WTC11 (cell line): Measurements from ENCODE around the gene PTPRO. TPM values are rescaled to one million over a fixed set of nuclear protein-coding genes. Genes with fewer than 3 reads are reported as not detected.

Experiments used
- ATAC-seq: fragments of 200-7000 bp; cut with Tn5 transposase; 2 replicates; pipeline ENCODE4 v1.10.0; 2021; ENCODE audit warnings: mild to moderate bottlenecking, moderate library complexity
- CTCF ChIA-PET: fragments of 300-600 bp; sonication (Branson Sonifier 250); formaldehyde crosslinking; loops from one replicate; lab custom pipeline; 2021; ENCODE audit warnings: antibody characterized with exemption; lab: Charles Lee
- POLR2A ChIA-PET: fragments of 350-600 bp; sonication (Branson Sonifier 250); formaldehyde crosslinking; loops from one replicate; lab custom pipeline; 2021; ENCODE audit warnings: antibody characterized with exemption; lab: Charles Lee
- DNase-seq: peaks from one replicate; pipeline ENCODE4 v3.0.0; 2021; ENCODE audit warnings: low spot score
- H3K27ac Mint-ChIP-seq: 2 replicates; pipeline ENCODE4 v1.8.0; 2021; ENCODE audit warnings: mixed read lengths
- H3K27me3 Mint-ChIP-seq: 2 replicates; pipeline ENCODE4 v1.8.0; 2021; ENCODE audit warnings: low read depth, mild to moderate bottlenecking, moderate library complexity, mixed read lengths
- H3K36me3 Mint-ChIP-seq: 2 replicates; pipeline ENCODE4 v1.8.0; 2021; ENCODE audit warnings: mixed read lengths
- H3K4me1 Mint-ChIP-seq: 2 replicates; pipeline ENCODE4 v1.8.0; 2022; ENCODE audit warnings: mixed read lengths
- H3K4me3 Mint-ChIP-seq: 2 replicates; pipeline ENCODE4 v1.8.0; 2021; ENCODE audit warnings: mild to moderate bottlenecking, moderate library complexity, mixed read lengths
- H3K9me3 Mint-ChIP-seq: 2 replicates; pipeline ENCODE4 v1.8.0; 2021; ENCODE audit warnings: mixed read lengths
- JAZF1 ChIP-seq: fragments of 250-450 bp; sonication (Bioruptor Pico); IDR thresholded peaks from 2 replicates; pipeline ENCODE4 v1.9.0; 2021; ENCODE audit warnings: moderate library complexity, mild to moderate bottlenecking, inconsistent platforms
- JUN ChIP-seq: sonication (generic); formaldehyde crosslinking; IDR thresholded peaks from 2 replicates; pipeline ENCODE4 v1.8.0; 2023; ENCODE audit warnings: mild to moderate bottlenecking, missing genetic modification reagents
- OVOL2 ChIP-seq: fragments of 250-450 bp; sonication (Bioruptor Pico); IDR thresholded peaks from 2 replicates; pipeline ENCODE4 v1.9.0; 2021; ENCODE audit warnings: mild to moderate bottlenecking, borderline replicate concordance
- PRRX2 ChIP-seq: fragments of 250-450 bp; sonication (Bioruptor Pico); IDR thresholded peaks from 2 replicates; pipeline ENCODE4 v1.8.0; 2021; ENCODE audit warnings: mild to moderate bottlenecking
- RELA ChIP-seq: sonication (generic); formaldehyde crosslinking; IDR thresholded peaks from 2 replicates; pipeline ENCODE4 v1.8.1; 2022; ENCODE audit warnings: missing genetic modification reagents, mild to moderate bottlenecking, borderline replicate concordance
- SMAD3 ChIP-seq: sonication (generic); formaldehyde crosslinking; IDR thresholded peaks from 2 replicates; pipeline ENCODE4 v1.8.0; 2022; ENCODE audit warnings: missing genetic modification reagents, mild to moderate bottlenecking, borderline replicate concordance
- TEAD1 ChIP-seq: sonication (generic); formaldehyde crosslinking; IDR thresholded peaks from 2 replicates; pipeline ENCODE4 v1.8.0; 2022; ENCODE audit warnings: mild to moderate bottlenecking, missing genetic modification reagents
- ZNF121 ChIP-seq: sonication (generic); formaldehyde crosslinking; IDR thresholded peaks from 2 replicates; pipeline ENCODE4 v1.8.0; 2023; ENCODE audit warnings: missing genetic modification reagents
- ZNF219 ChIP-seq: sonication (generic); formaldehyde crosslinking; IDR thresholded peaks from 2 replicates; pipeline ENCODE4 v1.8.0; 2023; ENCODE audit warnings: missing genetic modification reagents, mild to moderate bottlenecking, borderline replicate concordance
- ZNF232 ChIP-seq: sonication (generic); formaldehyde crosslinking; IDR thresholded peaks from 2 replicates; pipeline ENCODE4 v1.8.0; 2022; ENCODE audit warnings: mild to moderate bottlenecking, missing genetic modification reagents
- ZNF263 ChIP-seq: sonication (generic); formaldehyde crosslinking; IDR thresholded peaks from 2 replicates; pipeline ENCODE4 v1.8.1; 2022; ENCODE audit warnings: low read depth, mild to moderate bottlenecking, moderate library complexity, missing genetic modification reagents
- ZNF396 ChIP-seq: fragments of 250-450 bp; sonication (Bioruptor Pico); IDR thresholded peaks from 2 replicates; pipeline ENCODE4 v1.8.0; 2021; ENCODE audit warnings: mild to moderate bottlenecking, moderate library complexity, borderline replicate concordance
- total RNA-seq: library from RNA; stranded (reverse); gene quantifications from 3 replicates; pipeline ENCODE4 v1.2.3, GENCODE V29; 2021
- TF ChIP-seq, protein P1 (sequence below): fragments of 250-450 bp; sonication (Bioruptor Pico); IDR thresholded peaks from 2 replicates; pipeline ENCODE4 v1.8.0; 2021; ENCODE audit warnings: mild to moderate bottlenecking
- TF ChIP-seq, protein P2 (sequence below): fragments of 250-450 bp; sonication (Bioruptor Pico); IDR thresholded peaks from 2 replicates; pipeline ENCODE4 v1.9.0; 2021; ENCODE audit warnings: mild to moderate bottlenecking
- TF ChIP-seq, protein P3 (sequence below): sonication (generic); formaldehyde crosslinking; IDR thresholded peaks from 2 replicates; pipeline ENCODE4 v1.8.0; 2023; ENCODE audit warnings: missing genetic modification reagents, mild to moderate bottlenecking, borderline replicate concordance
- TF ChIP-seq, protein P4 (sequence below): fragments of 250-450 bp; sonication (Bioruptor Pico); conservative IDR thresholded peaks from 2 replicates; pipeline ENCODE4 v1.9.0; 2021; ENCODE audit warnings: mild to moderate bottlenecking
- TF ChIP-seq, protein P5 (sequence below): sonication (generic); formaldehyde crosslinking; IDR thresholded peaks from 2 replicates; pipeline ENCODE4 v1.8.1; 2022; ENCODE audit warnings: mild to moderate bottlenecking, moderate library complexity, missing genetic modification reagents
- TF ChIP-seq, protein P6 (sequence below): sonication (generic); formaldehyde crosslinking; IDR thresholded peaks from 2 replicates; pipeline ENCODE4 v1.8.0; 2022; ENCODE audit warnings: mild to moderate bottlenecking, missing genetic modification reagents

PTPRO gene
- total RNA-seq, 1 experiment from 2014 or later: 1.1 TPM

DNA sequence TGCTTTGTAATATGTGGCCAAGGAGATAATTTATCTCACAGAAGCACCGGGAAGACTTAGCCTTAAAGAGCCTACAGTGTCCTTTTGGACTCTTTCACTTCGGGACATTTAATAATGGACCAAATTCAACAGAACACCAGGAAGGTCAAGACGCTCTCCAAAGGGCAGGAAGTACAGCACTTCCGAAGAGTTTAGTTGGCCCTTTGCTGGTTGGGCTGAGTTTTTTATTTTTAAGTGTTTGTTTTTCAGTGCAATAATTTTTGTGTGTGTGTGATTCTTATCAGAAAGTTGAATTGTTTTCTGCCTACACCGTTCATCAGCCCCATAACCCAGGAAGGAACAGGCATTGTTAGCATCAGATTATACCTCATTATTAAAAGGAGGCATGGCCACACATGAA is 273.9 kb downstream of the PTPRO start (continued):
- TF ChIP-seq, protein P1, sequence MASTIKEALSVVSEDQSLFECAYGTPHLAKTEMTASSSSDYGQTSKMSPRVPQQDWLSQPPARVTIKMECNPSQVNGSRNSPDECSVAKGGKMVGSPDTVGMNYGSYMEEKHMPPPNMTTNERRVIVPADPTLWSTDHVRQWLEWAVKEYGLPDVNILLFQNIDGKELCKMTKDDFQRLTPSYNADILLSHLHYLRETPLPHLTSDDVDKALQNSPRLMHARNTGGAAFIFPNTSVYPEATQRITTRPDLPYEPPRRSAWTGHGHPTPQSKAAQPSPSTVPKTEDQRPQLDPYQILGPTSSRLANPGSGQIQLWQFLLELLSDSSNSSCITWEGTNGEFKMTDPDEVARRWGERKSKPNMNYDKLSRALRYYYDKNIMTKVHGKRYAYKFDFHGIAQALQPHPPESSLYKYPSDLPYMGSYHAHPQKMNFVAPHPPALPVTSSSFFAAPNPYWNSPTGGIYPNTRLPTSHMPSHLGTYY: no peak
- TF ChIP-seq OVOL2 (CRISPR knock-in tag) (no peak), JUN (CRISPR knock-in tag) (no peak), RELA (CRISPR knock-in tag) (no peak), ZNF263 (CRISPR knock-in tag) (no peak)
- TF ChIP-seq, protein P2, sequence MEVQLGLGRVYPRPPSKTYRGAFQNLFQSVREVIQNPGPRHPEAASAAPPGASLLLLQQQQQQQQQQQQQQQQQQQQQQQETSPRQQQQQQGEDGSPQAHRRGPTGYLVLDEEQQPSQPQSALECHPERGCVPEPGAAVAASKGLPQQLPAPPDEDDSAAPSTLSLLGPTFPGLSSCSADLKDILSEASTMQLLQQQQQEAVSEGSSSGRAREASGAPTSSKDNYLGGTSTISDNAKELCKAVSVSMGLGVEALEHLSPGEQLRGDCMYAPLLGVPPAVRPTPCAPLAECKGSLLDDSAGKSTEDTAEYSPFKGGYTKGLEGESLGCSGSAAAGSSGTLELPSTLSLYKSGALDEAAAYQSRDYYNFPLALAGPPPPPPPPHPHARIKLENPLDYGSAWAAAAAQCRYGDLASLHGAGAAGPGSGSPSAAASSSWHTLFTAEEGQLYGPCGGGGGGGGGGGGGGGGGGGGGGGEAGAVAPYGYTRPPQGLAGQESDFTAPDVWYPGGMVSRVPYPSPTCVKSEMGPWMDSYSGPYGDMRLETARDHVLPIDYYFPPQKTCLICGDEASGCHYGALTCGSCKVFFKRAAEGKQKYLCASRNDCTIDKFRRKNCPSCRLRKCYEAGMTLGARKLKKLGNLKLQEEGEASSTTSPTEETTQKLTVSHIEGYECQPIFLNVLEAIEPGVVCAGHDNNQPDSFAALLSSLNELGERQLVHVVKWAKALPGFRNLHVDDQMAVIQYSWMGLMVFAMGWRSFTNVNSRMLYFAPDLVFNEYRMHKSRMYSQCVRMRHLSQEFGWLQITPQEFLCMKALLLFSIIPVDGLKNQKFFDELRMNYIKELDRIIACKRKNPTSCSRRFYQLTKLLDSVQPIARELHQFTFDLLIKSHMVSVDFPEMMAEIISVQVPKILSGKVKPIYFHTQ (CRISPR knock-in tag): no peak

DNA sequence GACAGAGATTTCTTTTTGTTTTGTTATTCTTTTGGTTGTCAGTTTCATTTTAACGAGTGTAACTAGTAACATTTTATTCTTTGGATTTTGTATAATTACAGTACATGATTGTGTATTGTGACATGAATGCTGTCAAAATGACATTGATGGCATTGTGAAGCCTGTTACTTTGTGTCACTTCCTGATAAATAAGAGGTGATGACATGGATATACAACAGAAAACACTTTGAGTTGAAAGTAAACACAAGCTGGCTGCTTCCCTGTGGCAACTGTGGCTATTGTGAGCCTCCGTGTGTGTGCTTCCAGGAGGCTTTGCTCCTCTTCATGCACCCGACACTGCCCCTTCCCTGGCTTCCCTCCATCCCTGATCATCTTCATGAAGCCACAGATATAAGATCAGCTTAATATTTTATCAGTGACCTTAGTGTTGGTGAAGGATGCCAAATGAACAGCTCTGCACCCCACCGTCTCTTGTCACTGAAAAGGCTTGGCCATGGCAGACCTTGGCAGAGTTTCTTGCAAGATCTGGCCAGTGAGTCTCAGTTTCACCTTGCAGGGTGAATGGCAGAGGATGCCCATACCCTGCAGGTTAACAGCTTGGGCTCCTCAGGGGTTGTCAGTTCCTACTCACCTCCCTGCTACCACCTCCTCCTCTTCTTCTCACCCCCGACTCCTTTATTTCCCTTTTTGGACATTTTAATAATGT is 275.0 kb downstream of the PTPRO start:
- H3K4me1 Mint-ChIP-seq: peaks cover 5% of the 10 kb centered on the region
- H3K27me3 Mint-ChIP-seq: no peaks in the 10 kb centered on the region
- H3K27ac Mint-ChIP-seq: no peak overlapping the region
- DNase-seq: no peak
- H3K36me3 Mint-ChIP-seq: no peaks in the 10 kb centered on the region
- no peak overlapping the region for H3K4me3 Mint-ChIP-seq
- ATAC-seq: no peak
- CTCF ChIA-PET: no interaction called here
- H3K9me3 Mint-ChIP-seq: no peaks in the 10 kb centered on the region
- TF ChIP-seq ZNF396 (CRISPR knock-in tag) (no peak), TEAD1 (CRISPR knock-in tag) (no peak), ZNF121 (CRISPR knock-in tag) (no peak), JAZF1 (CRISPR knock-in tag) (no peak), ZNF232 (CRISPR knock-in tag) (no peak), PRRX2 (CRISPR knock-in tag) (no peak), SMAD3 (CRISPR knock-in tag) (no peak), ZNF219 (CRISPR knock-in tag) (no peak)
- TF ChIP-seq, protein P3, sequence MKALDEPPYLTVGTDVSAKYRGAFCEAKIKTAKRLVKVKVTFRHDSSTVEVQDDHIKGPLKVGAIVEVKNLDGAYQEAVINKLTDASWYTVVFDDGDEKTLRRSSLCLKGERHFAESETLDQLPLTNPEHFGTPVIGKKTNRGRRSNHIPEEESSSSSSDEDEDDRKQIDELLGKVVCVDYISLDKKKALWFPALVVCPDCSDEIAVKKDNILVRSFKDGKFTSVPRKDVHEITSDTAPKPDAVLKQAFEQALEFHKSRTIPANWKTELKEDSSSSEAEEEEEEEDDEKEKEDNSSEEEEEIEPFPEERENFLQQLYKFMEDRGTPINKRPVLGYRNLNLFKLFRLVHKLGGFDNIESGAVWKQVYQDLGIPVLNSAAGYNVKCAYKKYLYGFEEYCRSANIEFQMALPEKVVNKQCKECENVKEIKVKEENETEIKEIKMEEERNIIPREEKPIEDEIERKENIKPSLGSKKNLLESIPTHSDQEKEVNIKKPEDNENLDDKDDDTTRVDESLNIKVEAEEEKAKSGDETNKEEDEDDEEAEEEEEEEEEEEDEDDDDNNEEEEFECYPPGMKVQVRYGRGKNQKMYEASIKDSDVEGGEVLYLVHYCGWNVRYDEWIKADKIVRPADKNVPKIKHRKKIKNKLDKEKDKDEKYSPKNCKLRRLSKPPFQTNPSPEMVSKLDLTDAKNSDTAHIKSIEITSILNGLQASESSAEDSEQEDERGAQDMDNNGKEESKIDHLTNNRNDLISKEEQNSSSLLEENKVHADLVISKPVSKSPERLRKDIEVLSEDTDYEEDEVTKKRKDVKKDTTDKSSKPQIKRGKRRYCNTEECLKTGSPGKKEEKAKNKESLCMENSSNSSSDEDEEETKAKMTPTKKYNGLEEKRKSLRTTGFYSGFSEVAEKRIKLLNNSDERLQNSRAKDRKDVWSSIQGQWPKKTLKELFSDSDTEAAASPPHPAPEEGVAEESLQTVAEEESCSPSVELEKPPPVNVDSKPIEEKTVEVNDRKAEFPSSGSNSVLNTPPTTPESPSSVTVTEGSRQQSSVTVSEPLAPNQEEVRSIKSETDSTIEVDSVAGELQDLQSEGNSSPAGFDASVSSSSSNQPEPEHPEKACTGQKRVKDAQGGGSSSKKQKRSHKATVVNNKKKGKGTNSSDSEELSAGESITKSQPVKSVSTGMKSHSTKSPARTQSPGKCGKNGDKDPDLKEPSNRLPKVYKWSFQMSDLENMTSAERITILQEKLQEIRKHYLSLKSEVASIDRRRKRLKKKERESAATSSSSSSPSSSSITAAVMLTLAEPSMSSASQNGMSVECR (CRISPR knock-in tag): no peak
- TF ChIP-seq, protein P4, sequence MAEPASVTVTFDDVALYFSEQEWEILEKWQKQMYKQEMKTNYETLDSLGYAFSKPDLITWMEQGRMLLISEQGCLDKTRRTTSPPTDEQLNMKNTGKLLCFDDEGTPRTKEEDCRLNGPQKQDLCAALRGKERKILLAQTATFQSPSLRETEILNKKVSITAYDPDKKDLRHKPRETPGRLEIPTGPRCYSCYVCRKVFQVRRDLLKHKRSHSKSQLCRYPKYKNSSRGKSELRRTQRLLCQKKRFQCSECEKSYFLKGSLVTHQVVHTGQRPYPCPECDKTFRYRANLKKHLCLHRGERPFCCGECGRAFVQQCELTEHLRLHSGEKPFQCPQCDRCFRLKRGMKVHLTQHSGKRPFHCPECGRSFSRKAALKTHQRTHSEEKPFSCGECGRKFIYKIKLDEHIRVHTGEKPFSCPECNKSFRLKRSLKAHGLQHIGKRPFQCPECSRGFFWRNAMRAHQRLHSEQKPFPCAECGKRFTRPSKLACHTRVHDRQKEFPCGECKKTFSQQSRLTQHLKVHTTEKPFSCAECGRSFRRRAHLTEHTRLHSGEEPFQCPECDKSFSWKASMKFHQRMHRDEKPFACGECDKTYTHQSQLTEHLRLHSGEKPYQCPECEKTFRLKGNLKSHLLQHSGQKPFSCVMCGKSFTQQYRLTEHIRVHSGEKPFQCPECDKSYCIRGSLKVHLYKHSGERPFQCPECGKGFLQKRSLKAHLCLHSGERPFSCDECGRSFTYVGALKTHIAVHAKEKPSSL (CRISPR knock-in tag): no peak
- TF ChIP-seq, protein P5, sequence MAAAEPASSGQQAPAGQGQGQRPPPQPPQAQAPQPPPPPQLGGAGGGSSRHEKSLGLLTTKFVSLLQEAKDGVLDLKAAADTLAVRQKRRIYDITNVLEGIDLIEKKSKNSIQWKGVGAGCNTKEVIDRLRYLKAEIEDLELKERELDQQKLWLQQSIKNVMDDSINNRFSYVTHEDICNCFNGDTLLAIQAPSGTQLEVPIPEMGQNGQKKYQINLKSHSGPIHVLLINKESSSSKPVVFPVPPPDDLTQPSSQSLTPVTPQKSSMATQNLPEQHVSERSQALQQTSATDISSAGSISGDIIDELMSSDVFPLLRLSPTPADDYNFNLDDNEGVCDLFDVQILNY (CRISPR knock-in tag): no peak
- TF ChIP-seq, protein P6, sequence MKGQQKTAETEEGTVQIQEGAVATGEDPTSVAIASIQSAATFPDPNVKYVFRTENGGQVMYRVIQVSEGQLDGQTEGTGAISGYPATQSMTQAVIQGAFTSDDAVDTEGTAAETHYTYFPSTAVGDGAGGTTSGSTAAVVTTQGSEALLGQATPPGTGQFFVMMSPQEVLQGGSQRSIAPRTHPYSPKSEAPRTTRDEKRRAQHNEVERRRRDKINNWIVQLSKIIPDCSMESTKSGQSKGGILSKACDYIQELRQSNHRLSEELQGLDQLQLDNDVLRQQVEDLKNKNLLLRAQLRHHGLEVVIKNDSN (CRISPR knock-in tag): no peak
- POLR2A ChIA-PET: no interaction called here
